GM18519 (cell line): ENCODE results near the gene C1QTNF8.
"Not testable (repeated sequence)": the region's sequence is repeated elsewhere in the genome, so short reads cannot be mapped to it uniquely, and the experiment has no call there.

Source experiments
- ATAC-seq: cut with Tn5 transposase; IDR thresholded peaks from one replicate; pipeline ENCODE4 v1.9.1; 2021; ENCODE audit warnings: mild to moderate bottlenecking, moderate library complexity; ENCODE audit not compliant: unreplicated experiment, low FRiP score

The C1QTNF8 gene

GRCh38 chr16:1095450-1096168, 435 bp downstream of the C1QTNF8 start:
- no peak for ATAC-seq

DNA sequence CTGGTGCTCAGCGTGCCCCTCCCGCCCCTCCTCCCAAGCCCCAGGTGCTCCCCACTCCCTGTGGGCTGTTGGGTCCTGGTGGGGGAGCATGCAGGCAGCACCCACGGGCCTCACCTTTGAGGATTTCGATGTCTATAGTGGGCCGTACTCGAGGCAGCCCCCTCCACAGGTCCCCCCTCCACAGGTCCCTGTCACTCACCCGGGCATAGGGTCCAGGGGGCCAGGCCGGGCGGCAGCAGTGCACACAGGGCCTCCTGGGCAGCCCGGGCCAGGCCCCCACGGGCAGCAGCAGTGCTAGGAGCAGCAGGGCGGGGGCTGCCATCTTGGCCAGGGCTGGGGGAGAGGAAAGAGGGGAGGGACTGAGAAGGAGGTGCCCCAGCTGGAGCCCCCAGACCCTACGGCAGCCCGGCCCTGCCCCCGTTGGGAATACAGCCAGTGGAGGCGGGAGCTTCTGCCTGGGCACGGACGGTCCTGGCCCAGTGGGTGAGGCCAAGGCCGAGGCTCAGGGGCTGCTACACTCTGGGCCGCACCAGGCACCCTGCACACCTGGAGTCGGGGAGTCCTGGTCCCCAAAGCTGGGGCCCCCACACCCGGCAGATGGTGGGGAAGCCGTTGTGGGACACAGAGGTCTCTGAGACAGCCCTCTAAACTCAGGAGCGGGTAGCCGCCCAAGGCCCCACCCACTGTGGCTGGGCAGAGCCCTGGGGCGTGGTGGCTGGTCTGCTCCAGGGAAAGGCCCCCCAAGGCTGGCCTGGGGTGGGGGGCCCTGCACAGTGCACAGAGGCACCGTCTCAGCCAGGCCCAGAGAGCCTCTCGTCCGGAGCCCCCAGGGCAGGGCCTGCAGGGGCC, 1.2 kb downstream of the C1QTNF8 start:
- no peak for ATAC-seq

DNA sequence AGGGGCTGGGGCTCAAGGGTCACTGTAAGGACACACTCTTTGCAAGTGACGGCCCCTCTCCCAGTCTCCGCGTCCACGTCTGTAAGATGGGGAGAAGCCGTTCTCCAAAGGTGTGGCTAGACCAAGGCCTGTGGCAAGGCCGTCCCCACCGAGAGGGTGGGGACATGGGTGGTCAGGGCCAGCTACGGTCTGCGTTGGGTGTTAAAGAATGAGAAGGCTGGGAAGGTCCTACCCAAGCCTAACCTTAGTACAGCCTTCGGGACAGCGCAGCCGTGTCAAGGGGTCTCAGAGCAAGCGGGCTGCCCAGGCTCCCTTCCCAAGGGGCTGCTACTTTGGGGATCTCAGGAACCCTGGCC, 1.9 kb downstream of the C1QTNF8 start:
- ATAC-seq, result no peak

GRCh38 chr16:1093284-1094123, 2.5 kb downstream of the C1QTNF8 start:
- no peak for ATAC-seq

- ATAC-seq, result not testable (repeated sequence)
Measured at GRCh38 chr16:1092685-1093283, 3.3 kb downstream of the C1QTNF8 start.

DNA sequence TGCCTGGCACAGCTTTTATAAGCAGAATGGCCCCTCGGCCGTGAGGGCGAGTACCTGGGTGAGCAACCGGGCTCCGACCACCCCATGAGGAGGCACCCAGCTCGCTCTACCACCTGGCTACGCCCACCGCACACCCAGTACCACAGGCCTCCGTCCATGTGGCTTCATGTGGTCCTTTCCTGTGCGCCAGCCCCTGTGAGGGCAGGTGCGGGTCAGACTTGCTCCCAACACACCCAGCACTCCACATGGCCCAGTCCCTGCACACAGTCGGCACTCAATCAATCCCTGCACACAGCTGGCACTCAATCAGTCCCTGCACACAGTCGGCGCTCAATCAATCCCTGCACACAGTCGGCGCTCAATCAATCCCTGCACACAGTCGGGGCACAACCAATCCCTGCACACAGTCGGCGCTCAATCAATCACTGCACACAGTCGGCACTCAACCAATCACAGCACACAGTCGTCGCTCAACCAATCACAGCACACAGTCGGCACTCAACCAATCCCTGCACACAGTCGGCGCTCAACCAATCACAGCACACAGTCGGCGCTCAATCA, 4.0 kb downstream of the C1QTNF8 start:
- no peak for ATAC-seq

DNA sequence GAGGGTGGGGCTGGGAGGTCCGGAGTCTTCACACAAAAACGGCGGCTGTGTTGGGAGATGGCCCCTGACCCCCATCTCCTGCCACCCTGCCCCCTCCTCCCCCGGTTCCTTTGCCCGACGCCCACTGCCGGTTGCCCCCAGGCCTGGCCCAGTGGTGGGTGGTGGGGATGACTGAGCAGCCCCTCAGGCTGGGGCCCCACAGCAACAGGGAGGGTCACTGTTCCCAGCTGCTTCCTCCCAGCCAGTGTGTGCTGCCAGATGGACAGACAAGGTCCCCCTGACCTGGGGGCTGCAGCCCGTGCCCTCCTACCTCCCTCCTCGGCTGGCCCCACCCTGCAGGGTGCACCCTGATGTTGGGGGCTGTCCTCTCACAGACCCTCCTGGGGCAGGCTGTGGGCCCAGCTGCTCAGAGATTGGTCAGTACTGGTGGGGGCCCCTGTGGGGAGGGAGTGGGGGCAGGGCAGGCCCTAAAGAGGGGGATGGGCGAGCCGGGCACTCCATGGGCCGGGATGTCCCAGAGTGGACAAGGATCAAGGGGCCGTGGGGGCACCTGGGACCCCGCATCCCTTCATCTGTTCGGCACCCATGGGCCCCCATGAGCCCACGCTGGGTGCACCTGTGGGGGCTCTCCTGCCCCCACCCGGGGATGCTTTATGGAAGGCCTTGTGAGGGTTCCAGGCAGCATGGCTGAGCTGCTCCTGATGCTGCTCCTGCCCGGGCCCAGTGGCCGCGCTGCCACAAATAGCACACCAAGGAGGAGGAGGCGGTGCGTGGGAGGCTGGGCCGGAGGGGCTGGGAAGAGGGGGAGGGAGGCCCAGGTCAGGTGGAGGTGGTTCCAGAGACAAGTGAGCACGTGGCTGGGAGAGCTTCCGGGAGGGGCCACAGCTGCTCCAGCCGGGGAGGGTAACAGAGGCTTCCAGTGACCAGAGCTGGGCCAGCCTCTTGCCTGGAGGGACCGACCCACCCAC, 5.1 kb downstream of the C1QTNF8 start:
- no peak for ATAC-seq

DNA sequence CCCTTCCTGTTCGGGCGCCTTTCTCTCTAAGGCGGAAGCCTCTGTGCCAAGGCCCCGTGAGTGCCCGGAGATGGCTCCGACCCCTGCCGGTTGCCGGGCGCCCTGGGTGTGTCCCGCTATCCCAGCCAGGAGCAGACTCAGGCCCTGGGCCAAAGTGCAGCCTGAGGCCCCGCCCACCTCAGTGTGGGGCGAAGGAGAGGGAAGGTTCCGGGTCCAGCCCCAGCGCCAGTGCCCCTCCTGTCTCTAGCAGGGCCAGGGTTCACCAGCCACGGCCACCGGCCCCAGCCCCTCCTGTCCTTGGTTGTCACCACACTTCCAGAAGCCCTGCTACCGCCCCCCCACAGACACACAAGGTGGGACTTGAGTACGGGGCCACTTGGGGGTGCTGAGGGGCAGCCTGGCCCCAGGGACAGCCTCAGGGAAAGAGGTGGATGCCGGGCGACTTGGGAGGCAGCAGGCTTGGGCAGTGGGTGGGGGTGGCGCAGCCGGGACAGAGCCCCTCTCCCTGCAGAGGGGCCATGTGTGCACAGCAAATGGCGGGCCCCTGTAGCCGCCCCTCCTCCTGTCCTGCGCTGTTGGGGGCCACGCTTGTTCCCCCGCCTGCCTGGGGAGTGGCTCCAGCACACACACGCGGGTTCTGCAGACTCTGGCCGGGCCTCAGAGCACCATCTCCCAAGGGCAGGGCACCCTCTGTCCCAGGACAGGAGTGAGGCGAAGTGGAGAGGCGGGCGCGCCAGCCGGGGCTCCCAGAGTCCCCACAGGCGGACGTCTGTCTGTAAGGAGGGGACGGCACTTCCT, 6.0 kb downstream of the C1QTNF8 start:
- no peak for ATAC-seq

DNA sequence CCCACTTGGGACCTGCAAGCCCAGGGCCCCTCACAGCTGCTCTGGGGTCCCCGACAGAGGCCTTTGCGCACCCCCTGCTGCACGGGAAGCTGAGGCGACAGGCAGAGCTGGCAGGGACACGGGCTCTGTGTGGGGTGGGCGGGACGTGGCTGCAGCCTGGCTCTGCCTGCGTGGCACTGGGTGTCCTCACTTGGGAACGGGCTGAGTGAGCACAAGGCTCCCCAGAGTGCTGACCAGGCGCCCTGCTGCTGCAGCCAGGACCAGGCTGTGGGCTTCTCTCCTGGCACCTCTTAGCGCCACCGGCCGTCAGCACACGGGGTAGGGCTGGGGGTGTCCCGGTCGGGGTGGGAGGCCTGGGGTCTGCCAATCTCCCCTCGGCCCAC, 6.6 kb downstream of the C1QTNF8 start:
- no peak for ATAC-seq

DNA sequence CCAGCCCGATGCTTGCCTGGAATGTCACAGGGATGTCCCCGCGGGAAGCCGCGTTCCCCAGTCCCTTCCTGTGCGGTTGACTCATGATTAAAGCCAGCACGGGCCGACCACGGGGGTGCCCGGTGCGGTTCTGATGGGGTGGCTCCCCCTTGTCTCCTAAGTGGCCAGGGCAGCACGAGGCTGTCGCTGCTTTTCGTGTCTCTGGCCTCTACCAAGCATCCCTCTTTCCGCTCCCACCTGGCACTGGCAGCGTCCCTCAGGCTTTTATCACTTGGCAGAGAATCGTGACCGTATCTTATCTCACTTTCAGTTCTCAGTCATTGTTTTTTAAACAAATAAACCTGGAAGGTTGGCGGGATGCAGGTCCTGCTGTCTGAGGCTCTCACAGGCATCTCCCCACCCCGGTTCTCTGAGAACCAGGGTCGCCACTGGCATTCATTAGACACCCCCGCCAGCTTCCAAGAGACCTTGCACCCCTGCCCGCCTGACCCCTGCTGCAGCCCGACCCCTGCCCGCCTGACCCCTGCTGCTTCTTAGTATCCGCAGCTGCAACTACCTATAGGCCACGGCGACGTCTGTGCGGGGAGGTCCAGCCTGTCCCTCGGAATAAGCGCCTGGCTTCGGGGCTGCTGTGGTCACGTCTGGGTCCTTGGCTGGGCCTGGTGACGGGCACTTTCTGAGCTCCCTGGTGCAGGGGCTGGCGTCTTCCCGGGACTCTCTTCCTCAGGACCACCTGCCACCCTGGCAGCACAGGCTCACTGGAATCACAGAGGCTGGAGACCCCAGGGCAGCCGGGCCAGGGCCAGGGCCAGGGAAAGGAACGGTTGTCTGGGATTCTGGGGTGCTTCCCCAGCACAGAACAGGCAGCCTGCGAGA, 7.5 kb downstream of the C1QTNF8 start:
- ATAC-seq, result no peak

GRCh38 chr16:1086443-1086842, 9.6 kb downstream of the C1QTNF8 start:
- ATAC-seq, result not testable (repeated sequence)

DNA sequence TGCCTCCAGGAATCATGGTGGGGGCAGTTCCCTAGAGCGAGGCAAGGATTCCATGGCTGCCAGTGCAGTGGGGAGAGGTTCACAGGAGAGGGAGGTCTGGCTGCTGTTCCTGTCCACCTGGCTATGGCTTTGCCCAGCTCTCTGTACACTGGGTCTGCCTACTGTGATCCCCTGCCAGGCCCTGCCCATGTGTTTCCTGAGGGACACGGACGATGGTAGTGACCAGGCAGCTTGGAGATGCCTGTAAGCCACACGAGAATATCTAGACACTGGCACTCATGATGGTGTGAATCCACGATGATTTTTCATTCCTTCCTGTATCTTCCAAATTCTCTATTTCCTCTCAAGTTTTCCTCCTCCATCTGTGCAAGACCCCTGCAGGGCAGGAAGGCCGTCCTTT, 11.1 kb downstream of the C1QTNF8 start:
- no peak for ATAC-seq

DNA sequence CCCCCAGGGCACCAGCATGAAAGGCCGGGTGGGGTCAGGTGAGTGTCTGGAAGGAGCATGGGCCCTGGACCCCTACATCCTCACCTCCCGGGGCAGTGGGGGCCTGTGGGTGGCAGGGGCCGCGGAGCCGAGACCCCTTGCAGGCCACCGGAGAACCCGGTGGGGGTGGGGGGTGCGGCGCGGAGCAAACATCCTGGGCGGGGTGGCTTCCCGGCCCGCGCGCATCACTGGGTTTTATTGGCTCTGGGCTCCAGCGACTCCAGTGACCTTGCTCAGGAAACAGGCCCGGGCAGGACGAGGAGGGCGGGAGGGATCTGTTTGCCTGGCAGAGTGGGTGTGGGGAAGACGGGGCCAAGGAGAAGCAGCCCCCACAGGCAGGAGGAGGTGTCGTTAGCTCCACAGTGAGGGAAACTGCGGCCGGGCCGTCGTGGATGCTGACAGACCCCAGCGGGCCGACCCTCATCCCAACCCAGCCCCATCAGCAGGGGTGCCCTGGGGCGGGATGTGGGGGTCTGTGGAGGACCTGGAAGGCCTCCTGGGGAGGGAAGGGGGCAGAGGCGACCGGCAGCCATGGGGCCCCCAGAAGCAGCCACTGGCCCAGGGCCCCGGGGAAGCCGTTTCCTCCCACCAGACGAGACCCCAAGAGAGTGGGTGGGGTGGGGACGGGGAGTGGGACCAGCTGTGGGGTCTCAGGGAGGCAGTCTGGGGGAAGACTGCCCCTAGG, 12.9 kb downstream of the C1QTNF8 start:
- no peak for ATAC-seq

DNA sequence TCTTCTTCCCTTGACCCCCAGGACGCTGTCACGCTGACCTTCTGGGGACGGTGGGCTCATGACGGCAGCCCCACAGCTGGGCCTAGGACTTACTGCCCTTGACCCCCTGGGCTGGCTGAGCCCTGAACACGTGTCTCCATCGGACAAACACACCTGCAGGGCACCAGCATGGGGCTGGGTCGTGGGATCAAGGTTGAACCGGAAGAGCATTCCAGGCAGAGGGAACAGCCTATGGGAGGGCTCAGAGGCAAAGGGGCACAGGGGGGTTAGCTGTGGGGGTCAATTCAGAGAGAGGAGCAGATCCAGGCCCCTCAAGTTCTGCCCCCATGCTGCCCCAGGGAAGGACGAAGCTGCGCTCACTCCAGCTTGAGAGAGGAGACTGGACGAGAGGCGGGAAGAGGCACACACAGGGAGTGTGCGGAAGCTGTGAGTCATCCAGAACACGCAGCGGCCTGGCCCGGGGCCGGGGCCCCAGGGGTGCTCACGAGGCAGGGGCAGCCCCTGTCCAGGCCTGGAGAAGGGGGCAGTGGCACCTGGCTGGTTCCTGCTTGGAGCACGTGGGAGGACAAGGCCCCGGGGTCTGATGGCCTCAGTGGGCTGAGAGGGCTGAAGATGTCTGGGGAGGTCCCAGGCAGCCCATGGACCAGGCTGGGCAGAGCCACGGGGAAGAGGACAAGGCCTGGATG, 13.6 kb downstream of the C1QTNF8 start:
- no peak for ATAC-seq

DNA sequence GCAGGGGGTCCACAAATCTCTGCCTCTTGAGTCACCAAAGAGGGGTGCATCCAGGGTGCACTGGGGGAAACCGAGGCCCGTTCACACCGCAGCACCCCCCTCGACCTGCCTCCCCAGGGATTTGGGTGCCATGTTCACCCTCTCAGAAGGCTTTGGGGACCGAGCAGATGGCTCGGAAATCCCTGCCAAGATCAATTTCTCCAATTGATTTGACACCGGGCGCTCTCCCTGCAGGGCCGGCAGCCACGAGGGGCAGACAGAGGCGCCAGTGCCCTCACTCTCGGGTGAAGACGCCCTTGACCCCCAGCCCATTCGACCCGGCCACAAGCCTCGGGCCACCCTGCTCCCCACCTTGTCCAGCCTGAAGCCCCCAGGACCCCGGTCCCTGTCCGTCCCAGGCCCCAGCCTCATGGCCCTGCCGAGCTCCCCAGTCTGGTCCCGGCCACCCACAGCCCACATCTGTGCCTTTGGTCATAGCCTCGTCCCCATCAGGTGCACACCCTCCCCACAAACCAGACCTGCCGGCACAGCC, 14.2 kb downstream of the C1QTNF8 start:
- no peak for ATAC-seq
